ENCODE measurements around the gene C16orf95.
"Not testable (repeated sequence)": the region's sequence is repeated elsewhere in the genome, so short reads cannot be mapped to it uniquely, and the experiment has no call there.

C16orf95 gene

GRCh38 chr16:87286839-87287626 is 30.2 kb downstream of the C16orf95 start:
- no peak for DNase-seq

DNA sequence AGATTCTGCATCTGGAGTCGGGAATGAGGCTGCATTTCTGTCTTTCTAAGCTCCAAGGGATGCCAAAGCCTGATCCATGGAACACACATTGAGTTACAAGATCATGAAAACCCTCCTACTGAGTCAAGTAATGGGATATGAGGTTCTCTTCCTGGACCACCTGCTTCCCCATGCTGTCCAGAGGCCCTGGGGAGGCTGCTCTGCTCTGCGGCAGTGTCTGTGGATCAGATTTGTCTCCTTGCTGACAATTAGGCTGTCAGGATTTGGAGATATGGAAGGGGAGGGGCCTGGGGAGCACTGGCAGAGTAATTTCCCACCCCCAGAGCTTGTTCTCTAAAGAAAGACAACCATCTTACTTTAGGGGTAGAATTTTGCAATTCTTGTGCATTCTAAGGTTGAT is 33.0 kb downstream of the C16orf95 start:
- DNase-seq = no peak

DNA sequence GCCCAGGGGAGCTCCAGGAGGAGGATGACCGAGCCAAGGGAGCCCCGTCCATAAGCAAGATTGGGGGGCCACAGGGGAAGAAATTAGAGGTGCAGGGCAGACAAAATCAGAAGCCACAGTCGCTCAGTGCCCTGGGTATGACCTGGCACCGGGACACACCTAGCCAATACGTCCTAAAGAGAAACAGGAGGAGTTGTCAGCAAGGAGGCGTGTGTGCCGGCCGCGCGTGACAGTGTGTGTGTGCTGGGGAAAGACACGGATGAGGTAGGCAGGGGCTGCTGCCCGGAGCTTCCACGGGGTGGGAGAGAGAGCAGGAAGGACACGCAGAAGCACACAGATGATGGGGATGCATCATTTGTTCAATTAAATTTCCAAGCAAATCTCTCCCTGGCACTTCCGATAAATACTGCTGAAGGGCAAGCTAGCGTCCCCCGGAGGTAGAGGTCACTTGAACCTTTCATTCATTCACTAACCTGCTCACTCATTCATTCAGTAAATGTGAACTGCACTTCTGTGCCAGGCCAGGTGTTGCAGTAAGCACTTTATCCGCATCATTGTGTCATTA is 38.0 kb downstream of the C16orf95 start:
- no peak for DNase-seq

DNA sequence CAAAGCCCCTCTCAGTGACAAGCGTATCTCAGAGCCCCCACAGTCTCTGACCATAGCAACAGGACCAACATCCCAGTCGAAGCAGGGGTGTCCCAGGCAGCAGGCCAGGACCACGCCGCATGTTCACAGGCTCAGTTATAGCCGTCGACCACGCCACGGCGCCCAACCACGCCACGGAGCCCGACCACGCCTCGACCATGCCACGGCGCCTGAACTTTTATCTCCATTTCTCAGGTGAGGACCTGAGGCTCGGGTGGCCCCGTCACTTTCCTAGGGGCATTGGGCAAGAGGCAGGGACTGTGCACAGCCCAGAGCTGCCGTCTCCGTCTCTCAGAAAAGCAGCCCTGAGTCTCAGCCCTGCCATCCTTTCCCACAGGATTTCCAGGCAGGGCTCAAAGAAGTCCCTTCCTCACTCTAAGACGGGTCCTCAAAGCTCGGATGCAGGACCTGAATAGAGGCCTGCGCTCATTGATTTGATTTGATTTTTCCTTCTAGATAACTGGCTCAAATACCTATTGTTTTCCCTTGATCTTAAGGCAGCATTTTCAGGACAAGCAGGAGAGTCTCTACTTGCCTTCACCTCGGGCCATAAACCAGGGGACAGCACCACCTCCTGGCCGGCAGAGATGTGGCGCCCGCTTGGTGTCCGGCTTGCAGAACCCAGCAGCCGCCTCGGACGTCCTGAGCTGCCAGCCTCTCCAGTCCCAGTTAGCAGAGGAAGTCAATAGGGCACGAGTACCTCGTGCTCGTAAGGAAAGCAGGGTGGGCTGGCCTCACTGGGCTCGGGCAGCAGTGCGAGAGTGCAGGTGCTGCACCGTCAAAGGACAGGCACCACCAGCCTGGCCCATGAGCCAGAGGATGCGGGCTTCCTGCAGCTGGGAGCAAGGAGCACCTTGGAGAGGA is 38.8 kb downstream of the C16orf95 start:
- peak in 13 of 14 donors; percentile 4 to 79 (median 36) for DNase-seq

DNA sequence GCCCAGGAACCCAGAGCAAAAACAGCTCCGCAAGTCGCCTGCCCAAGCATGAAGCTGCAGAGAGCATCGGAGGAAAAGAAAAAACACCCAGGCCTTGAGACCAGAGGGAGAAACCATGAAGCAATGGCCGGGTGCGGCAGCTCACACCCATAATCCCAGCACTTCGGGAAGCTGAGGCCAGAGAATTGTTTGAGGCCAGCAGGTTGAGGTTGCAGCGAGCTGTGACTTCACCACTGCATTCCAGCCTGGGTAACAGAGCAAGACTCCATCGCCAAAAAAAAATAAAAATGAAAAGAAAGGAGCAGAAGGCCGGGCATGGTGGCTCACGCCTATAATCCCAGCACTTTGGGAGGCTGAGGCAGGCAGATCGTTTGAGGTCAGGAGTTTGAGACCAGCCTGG is 40.3 kb downstream of the C16orf95 start:
- DNase-seq = no peak

DNA sequence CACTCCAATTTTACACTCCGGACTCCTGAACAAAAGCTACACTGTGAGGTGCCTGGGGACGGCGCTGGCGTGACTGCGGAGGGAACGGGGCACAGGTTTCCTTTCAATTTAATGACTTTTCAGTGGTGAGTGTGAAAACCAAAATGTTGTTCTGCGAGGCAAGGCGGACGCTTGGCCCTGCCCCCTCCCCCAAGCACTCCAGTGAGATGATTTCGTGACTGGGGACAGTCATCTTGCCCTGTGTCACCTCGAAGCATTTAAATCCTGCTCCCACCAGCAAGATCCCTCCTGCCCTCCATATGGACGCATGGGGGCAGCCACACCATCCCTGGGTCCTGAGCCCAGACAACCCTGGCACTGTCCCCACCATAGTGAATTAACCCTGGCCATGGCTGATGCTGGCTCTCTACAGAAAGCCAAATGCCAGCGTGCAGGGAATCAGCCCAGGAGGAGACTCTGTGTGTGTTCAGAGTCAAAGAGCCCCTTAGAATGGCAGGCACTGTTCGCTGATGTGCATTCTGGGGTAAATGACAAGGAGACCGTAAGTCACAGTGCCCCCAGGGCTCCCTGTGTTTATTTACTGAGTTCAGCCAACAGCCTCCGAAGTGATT is 41.0 kb downstream of the C16orf95 start:
- peak in 5 of 14 donors; percentile 3 to 86 (median 25) for DNase-seq

- DNase-seq = no peak
Observed at GRCh38 chr16:87274794-87275193, 42.4 kb downstream of the C16orf95 start.

- peak in 2 of 14 donors; percentile 6 to 89 for DNase-seq
Observed at GRCh38 chr16:87273471-87274030, 43.6 kb downstream of the C16orf95 start.

DNA sequence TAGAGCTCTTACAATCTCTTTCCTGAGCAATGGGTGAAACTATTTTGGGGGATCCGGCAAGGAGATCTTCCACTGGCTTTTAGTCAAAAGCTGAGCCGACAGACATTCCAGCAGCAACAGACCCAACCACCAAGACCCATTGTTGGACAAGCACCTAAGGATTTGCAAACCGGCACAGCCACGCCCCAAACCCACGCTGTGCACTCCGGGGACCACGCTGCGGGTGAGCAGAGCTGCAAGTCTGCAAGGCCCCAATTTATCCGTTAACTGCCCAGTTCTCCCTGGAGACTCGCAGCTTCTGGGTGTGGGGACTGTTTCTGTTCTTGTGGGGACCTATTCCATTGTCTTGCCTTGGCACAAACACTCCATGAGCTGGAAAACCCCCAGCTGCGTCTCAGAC is 45.9 kb downstream of the C16orf95 start:
- no peak for DNase-seq

GRCh38 chr16:87267566-87267965 is 49.6 kb downstream of the C16orf95 start:
- DNase-seq = no peak

DNA sequence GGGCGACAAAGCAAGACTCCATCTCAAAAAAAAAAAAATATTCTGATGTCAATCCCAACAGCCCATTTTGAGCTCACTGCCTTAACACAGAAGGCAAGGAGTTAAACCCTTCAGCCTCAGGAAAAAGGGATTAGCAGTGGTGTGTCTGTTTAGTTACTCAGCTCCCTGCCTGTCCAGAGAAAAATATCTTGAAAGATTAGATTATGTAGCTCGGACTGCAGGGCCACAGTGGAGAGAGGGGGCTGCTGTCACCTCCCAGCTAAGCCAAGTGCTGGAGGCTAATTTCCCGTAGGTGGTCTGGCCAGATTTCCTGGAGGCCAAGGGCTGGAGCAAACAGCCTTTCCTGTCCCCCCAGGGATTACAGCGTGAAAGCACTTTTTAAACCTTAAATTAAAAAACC is 50.3 kb downstream of the C16orf95 start:
- DNase-seq = no peak

GRCh38 chr16:87265261-87265660 is 51.9 kb downstream of the C16orf95 start:
- DNase-seq = no peak

DNA sequence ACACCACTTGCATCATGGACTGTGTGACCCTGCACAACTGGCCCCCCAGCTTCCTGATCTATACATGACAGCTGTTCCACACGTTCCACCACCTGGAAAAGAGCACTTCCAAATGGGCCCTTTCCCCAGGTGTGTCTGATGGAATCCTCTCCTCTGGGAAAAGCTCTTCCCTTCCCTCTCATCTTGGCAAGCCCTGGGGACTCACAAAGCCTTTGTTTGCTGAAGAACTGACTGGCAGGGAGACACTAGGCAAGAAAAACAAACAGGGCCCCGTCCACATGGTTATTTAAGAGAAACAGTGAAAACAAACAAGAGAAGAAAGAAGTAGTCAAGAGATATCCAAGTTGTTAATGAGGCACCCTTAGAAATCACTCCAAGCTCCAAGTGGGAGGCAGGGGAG is 52.6 kb downstream of the C16orf95 start:
- DNase-seq = no peak

- no peak for DNase-seq
Observed at GRCh38 chr16:87263418-87264052, 53.7 kb downstream of the C16orf95 start.

- DNase-seq = no peak
Observed at GRCh38 chr16:87259431-87259830, 57.8 kb downstream of the C16orf95 start.

DNA sequence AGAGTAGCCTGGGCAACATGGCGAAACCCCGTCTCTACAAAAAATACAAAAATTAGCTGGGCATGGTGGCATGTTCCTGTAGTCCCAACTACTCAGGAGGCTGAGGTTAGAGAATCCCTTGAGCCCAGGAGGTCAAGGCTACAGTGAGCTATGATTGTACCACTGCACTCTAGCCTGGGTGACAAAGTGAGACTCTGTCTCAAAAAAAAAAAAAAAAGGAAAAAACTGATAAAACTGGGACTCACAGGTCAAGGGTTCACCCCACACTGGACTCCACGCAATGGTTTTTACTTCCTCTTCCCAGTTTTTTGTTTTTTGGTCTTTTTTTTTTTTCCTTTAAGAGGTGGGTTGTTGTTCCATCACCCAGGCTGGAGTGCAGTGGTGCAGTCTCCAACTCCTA is 58.5 kb downstream of the C16orf95 start:
- not testable (repeated sequence) for DNase-seq

- no peak for DNase-seq
Observed at GRCh38 chr16:87255866-87256265, 61.3 kb downstream of the C16orf95 start.

DNA sequence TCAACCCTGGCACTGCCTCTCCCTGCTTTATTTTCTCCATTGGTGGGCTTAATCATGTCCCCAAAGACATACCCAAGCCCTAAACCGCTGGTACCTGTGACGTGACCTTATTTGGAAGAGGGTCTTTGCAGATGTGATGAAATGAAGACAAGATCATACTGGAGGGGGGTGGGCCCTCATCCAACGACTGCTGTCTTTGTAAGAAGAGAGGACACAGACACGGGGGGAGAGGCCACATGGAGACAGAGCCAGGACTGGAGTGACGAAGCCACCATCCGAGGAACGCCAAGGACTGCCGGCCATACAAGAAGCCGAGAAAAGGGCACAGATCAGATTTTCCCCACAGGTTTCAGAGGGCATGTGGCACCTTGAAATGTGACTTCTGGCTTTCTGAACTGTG is 62.5 kb downstream of the C16orf95 start:
- no peak for DNase-seq

GRCh38 chr16:87254296-87254695 is 62.9 kb downstream of the C16orf95 start:
- DNase-seq = no peak

- no peak for DNase-seq
Observed at GRCh38 chr16:87253536-87253935, 63.7 kb downstream of the C16orf95 start.

Data from C1 segment of cervical spinal cord (tissue), 14 donors.